Activated T-cell treated with anti-CD3 and anti-CD28 coated beads, Interleukin-2, amount 50 U/mL, for 24 hours (primary cell): Measurements from ENCODE around the gene BATF3.
A peak's percentile ranks its signal among the peaks of the same experiment; 100 is the strongest.
"Not testable (repeated sequence)": the region's sequence is repeated elsewhere in the genome, so short reads cannot be mapped to it uniquely, and the experiment has no call there.

ENCODE experiments used
- DNase-seq: peaks from one replicate; pipeline ENCODE4 v3.0.0-alpha.2; 2020
- H3K27ac Mint-ChIP-seq: 2 replicates; pipeline ENCODE4 v1.8.0; 2020; ENCODE audit warnings: mild to moderate bottlenecking, mixed read lengths
- H3K27me3 Mint-ChIP-seq: 2 replicates; pipeline ENCODE4 v1.8.0; 2020; ENCODE audit warnings: mixed read lengths
- H3K36me3 Mint-ChIP-seq: 2 replicates; pipeline ENCODE4 v1.8.0; 2020; ENCODE audit warnings: low read depth, mixed read lengths
- H3K4me1 Mint-ChIP-seq: 2 replicates; pipeline ENCODE4 v1.8.0; 2020; ENCODE audit warnings: low read depth, mixed read lengths
- H3K4me3 Mint-ChIP-seq: 2 replicates; pipeline ENCODE4 v1.8.0; 2020; ENCODE audit warnings: mild to moderate bottlenecking, moderate library complexity, mixed read lengths
- H3K9me3 Mint-ChIP-seq: 2 replicates; pipeline ENCODE4 v1.8.0; 2020; ENCODE audit warnings: mixed read lengths

The BATF3 gene

GRCh38 chr1:212666116-212666775 is 33.4 kb downstream of the BATF3 start:
- H3K4me3 Mint-ChIP-seq = no peak overlapping the region
- no peaks in the 10 kb centered on the region for H3K36me3 Mint-ChIP-seq
- H3K4me1 Mint-ChIP-seq = peaks cover 27% of the 10 kb centered on the region
- H3K9me3 Mint-ChIP-seq = no peaks in the 10 kb centered on the region
- no peak for DNase-seq
- peaks cover 15% of the 10 kb centered on the region for H3K27me3 Mint-ChIP-seq
- H3K27ac Mint-ChIP-seq = no peak overlapping the region

DNA sequence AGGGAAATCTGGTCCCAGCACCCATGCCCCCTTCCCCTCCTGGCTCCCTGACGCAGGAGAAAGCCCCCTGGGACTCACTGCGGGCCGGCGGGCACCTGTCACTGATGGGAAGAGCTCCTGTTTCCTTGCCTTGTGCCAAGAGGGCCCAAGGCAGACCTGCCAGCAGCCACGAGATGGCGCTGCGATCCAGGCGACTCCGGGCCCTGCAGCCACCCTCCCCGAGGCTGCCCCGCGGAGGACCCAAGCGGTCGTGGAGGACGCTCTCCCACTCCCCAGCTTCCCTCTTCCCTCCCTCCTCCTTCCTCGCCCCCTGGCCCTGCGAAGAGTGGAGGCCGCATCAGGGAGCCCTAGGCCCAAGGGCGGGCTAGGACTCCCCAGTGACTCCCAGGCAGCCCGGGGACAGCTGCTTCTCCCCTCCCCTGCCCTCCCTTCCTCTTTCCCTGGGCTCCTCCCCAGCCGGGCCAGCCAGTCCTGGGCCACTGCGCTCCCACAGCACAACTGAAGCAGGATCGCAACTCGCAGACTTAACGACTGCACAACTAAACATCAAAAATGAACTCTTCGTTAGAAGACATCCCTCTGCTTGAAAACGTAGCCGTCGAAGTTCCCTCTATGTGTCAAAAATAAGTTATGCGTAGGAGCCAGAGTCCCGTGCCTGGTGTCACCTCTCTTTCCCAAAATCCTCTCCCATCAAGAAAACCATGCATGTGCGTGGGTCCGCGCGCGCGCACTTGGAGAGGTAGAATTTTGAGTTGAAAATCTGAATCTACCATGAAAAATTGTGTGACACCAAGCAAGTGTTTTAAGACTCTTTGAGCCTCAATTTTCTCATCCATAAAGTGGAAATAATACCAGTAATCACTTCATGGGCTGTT is 34.2 kb downstream of the BATF3 start:
- Mint-ChIP-seq H3K4me1 (peaks cover 24% of the 10 kb centered on the region), H3K4me3 (peak overlapping the region; percentile 71), H3K9me3 (no peaks in the 10 kb centered on the region), H3K27me3 (peaks cover 12% of the 10 kb centered on the region), H3K27ac (peak overlapping the region; percentile 15), H3K36me3 (no peaks in the 10 kb centered on the region)
- DNase-seq = peak; percentile 89

- Mint-ChIP-seq H3K9me3 (no peaks in the 10 kb centered on the region), H3K27me3 (peaks cover 9% of the 10 kb centered on the region), H3K36me3 (no peaks in the 10 kb centered on the region), H3K4me1 (peaks cover 24% of the 10 kb centered on the region), H3K4me3 (no peak overlapping the region), H3K27ac (no peak overlapping the region)
- no peak for DNase-seq
Observed at GRCh38 chr1:212664409-212665199, 35.0 kb downstream of the BATF3 start.

- H3K27me3 Mint-ChIP-seq = peaks cover 35% of the 10 kb centered on the region
- not testable (repeated sequence) for H3K36me3 Mint-ChIP-seq, H3K9me3 Mint-ChIP-seq, DNase-seq, H3K4me3 Mint-ChIP-seq, H3K27ac Mint-ChIP-seq, H3K4me1 Mint-ChIP-seq
Observed at GRCh38 chr1:212658250-212658649, 41.4 kb downstream of the BATF3 start.

DNA sequence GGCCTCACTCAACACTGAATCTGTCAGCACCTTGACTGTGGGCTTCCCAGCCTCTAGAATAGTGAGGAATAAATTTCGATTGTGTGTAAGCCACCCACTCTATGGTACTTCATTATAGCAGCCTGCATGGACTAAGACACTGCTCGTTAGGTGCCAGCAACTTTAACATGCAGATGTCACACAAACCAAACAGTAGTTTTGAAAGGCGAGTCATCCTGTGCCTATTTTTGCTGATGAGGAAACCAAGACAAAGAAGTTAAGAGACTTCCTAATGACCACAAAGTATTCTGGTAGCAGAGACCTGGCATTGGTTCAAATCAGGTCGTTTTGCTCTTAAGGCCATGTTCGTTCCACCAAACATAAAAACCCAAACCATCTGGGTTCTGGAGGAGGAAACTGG is 42.9 kb downstream of the BATF3 start:
- Mint-ChIP-seq H3K4me1 (no peaks in the 10 kb centered on the region), H3K9me3 (no peaks in the 10 kb centered on the region), H3K36me3 (no peaks in the 10 kb centered on the region), H3K27me3 (peaks cover 35% of the 10 kb centered on the region), H3K4me3 (no peak overlapping the region), H3K27ac (no peak overlapping the region)
- DNase-seq = no peak

GRCh38 chr1:212655668-212656440 is 43.8 kb downstream of the BATF3 start:
- DNase-seq = no peak
- no peaks in the 10 kb centered on the region for H3K4me1 Mint-ChIP-seq
- H3K9me3 Mint-ChIP-seq = no peaks in the 10 kb centered on the region
- H3K36me3 Mint-ChIP-seq = no peaks in the 10 kb centered on the region
- no peak overlapping the region for H3K4me3 Mint-ChIP-seq
- peaks cover 32% of the 10 kb centered on the region for H3K27me3 Mint-ChIP-seq
- no peak overlapping the region for H3K27ac Mint-ChIP-seq

GRCh38 chr1:212652609-212653008 is 47.0 kb downstream of the BATF3 start:
- Mint-ChIP-seq H3K27ac (no peak overlapping the region), H3K4me3 (no peak overlapping the region), H3K9me3 (no peaks in the 10 kb centered on the region), H3K4me1 (no peaks in the 10 kb centered on the region), H3K36me3 (no peaks in the 10 kb centered on the region), H3K27me3 (peaks cover 19% of the 10 kb centered on the region)
- DNase-seq = no peak

DNA sequence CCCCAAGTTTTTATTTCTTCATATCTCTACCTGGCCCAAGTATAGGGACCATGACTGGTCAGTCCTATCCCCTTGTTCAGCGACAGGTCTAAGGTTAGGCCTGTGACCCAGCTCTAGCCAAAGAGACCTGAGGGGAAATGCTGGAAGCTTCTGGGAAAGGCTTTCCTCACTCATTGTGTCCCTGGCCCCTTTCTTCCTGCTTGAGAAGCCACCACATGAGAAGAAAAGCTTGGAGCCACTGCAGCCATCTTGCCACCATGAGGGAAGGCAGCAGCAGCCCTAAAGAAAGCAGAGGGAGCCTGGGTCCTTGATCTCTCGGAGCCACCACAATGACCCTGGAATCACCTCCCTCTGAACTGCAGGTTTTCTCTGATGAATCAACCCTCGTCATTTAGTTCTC is 47.7 kb downstream of the BATF3 start:
- Mint-ChIP-seq H3K27me3 (peaks cover 15% of the 10 kb centered on the region), H3K4me3 (no peak overlapping the region), H3K27ac (no peak overlapping the region), H3K4me1 (no peaks in the 10 kb centered on the region), H3K36me3 (no peaks in the 10 kb centered on the region), H3K9me3 (no peaks in the 10 kb centered on the region)
- no peak for DNase-seq

DNA sequence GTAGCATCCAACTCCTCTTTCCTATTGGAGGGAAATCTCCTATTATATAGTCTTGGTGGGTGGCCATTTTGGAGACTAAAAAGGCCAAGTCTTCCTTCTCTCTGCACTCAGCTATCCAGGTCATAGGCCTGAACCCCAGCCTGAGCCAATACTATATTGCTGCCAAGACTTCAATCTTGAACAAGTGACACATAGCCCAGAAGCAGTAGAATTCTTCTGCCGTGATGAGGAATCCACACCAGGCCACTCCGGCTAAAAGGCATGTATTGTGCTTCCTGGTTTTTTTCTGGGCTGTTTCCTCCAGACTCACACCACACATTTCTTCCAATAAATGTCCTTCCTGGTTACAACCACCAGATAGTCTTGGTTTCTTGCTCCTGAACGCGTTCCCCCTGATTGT is 48.1 kb downstream of the BATF3 start:
- no peak overlapping the region for H3K27ac Mint-ChIP-seq
- no peaks in the 10 kb centered on the region for H3K4me1 Mint-ChIP-seq
- H3K36me3 Mint-ChIP-seq = no peaks in the 10 kb centered on the region
- peaks cover 12% of the 10 kb centered on the region for H3K27me3 Mint-ChIP-seq
- no peak overlapping the region for H3K4me3 Mint-ChIP-seq
- no peak for DNase-seq
- H3K9me3 Mint-ChIP-seq = no peaks in the 10 kb centered on the region

GRCh38 chr1:212650228-212650627 is 49.4 kb downstream of the BATF3 start:
- no peaks in the 10 kb centered on the region for H3K9me3 Mint-ChIP-seq
- H3K27ac Mint-ChIP-seq = no peak overlapping the region
- H3K27me3 Mint-ChIP-seq = peaks cover 7% of the 10 kb centered on the region
- H3K4me3 Mint-ChIP-seq = no peak overlapping the region
- H3K4me1 Mint-ChIP-seq = no peaks in the 10 kb centered on the region
- DNase-seq = no peak
- no peaks in the 10 kb centered on the region for H3K36me3 Mint-ChIP-seq

- no peaks in the 10 kb centered on the region for H3K4me1 Mint-ChIP-seq
- no peak overlapping the region for H3K27ac Mint-ChIP-seq
- no peak for DNase-seq
- no peaks in the 10 kb centered on the region for H3K9me3 Mint-ChIP-seq
- H3K4me3 Mint-ChIP-seq = no peak overlapping the region
- no peaks in the 10 kb centered on the region for H3K36me3 Mint-ChIP-seq
- peaks cover 3% of the 10 kb centered on the region for H3K27me3 Mint-ChIP-seq
Observed at GRCh38 chr1:212649020-212649419, 50.6 kb downstream of the BATF3 start.

DNA sequence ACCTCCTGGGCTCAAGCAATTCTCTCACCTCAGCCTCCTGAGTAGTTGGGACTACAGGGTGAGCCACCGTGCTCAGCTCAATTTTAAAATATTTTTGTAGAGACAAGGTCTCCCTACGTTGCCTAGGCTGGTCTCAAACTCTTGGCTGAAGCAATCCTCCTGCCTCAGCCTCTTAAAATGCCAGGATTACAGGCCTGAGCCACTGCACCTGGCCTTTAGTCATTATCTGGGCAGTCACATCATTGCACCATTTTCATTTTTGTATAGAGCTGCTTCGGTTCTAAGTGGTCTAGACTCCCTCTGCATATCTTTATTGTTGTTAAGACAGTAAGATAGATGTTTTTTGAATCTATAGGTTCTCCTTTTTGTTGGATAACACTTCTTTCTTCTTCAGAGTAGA is 51.2 kb downstream of the BATF3 start:
- H3K27me3 Mint-ChIP-seq = no peaks in the 10 kb centered on the region
- H3K9me3 Mint-ChIP-seq = no peaks in the 10 kb centered on the region
- no peaks in the 10 kb centered on the region for H3K4me1 Mint-ChIP-seq
- H3K27ac Mint-ChIP-seq = no peak overlapping the region
- no peak for DNase-seq
- H3K36me3 Mint-ChIP-seq = no peaks in the 10 kb centered on the region
- no peak overlapping the region for H3K4me3 Mint-ChIP-seq

- no peak overlapping the region for H3K4me3 Mint-ChIP-seq
- no peak for DNase-seq
- peaks cover 6% of the 10 kb centered on the region for H3K27me3 Mint-ChIP-seq
- H3K9me3 Mint-ChIP-seq = no peaks in the 10 kb centered on the region
- no peak overlapping the region for H3K27ac Mint-ChIP-seq
- no peaks in the 10 kb centered on the region for H3K36me3 Mint-ChIP-seq
- H3K4me1 Mint-ChIP-seq = no peaks in the 10 kb centered on the region
Observed at GRCh38 chr1:212647004-212647403, 52.6 kb downstream of the BATF3 start.

GRCh38 chr1:212646588-212646987 is 53.1 kb downstream of the BATF3 start:
- Mint-ChIP-seq H3K27me3 (peaks cover 6% of the 10 kb centered on the region), H3K4me3 (no peak overlapping the region), H3K9me3 (no peaks in the 10 kb centered on the region), H3K27ac (no peak overlapping the region), H3K4me1 (no peaks in the 10 kb centered on the region), H3K36me3 (no peaks in the 10 kb centered on the region)
- no peak for DNase-seq
